Muscle of back (tissue), 11 donors: ENCODE data around the gene ZNF408. TPM values are rescaled to one million over a fixed set of nuclear protein-coding genes. Genes with fewer than 3 reads are reported as not detected.
A peak's percentile ranks its signal among the peaks of the same experiment; 100 is the strongest.

Source experiments
- DNase-seq, 3 donors: peaks; one replicate each; pipeline versions ENCODE4 v3.0.0 to v3.0.0-alpha.2; 2013
- polyA plus RNA-seq, 10 donors: library from polyadenylated mRNA; unstranded; fragments of 120-200 nt; gene quantifications; one replicate each; pipeline ENCODE4 v1.2.1, GENCODE V29; 2013; ENCODE audit not compliant: insufficient read length in 10 of 10

Gene ZNF408
- polyA plus RNA-seq, 10 donors = 5.4 to 14.6 (median 6.9) TPM

GRCh38 chr11:46725338-46726205 is 24.7 kb downstream of the ZNF408 start:
- no peak for DNase-seq

DNA sequence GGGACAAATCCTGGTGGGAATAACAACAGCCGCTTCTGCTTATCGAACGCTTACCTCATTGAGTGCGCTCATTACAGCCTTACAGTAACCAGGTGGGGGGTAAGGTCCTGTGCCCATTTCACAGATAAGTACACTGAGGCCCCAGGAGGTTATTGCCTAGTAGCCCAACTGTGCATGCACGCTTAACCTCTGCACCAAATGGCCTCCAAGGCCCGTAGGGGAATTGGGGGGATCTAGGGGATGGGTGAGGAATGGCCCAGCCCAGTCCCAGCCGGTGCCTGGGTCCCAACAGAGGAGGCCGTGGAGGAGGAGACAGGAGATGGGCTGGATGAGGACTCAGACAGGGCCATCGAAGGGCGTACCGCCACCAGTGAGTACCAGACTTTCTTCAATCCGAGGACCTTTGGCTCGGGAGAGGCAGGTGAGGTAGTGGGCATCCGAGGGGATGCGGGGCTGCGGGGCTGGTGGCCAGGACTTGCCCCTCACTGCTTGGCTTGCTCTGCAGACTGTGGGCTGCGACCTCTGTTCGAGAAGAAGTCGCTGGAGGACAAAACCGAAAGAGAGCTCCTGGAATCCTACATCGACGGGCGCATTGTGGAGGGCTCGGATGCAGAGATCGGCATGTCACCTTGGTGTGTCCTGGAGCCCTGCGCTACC is 25.5 kb downstream of the ZNF408 start:
- no peak for DNase-seq

- DNase-seq = no peak
Measured at GRCh38 chr11:46727952-46728658, 27.3 kb downstream of the ZNF408 start.

GRCh38 chr11:46728659-46729040 is 27.8 kb downstream of the ZNF408 start:
- DNase-seq = no peak

GRCh38 chr11:46729110-46730027 is 28.5 kb downstream of the ZNF408 start:
- DNase-seq = no peak

GRCh38 chr11:46731545-46731944 is 30.7 kb downstream of the ZNF408 start:
- DNase-seq = no peak

DNA sequence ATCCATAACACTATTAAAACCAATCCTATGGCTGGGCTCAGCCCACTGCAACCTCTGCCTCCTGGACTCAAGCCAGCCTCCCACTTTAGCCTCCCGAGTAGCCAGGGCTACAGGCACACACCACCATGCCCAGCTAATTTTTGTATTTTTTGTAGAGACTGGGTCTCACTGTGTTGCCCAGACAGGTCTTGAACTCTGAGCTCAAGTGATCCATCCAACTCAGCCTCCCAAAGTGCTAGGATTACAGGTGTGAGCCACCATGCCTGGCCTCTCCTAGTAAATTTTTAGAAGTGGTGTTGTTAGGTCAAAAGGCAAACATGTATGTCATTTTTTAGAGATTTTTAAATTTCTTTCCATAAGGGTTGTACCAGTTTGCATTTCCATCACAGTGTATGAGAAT is 32.4 kb downstream of the ZNF408 start:
- DNase-seq = no peak

DNA sequence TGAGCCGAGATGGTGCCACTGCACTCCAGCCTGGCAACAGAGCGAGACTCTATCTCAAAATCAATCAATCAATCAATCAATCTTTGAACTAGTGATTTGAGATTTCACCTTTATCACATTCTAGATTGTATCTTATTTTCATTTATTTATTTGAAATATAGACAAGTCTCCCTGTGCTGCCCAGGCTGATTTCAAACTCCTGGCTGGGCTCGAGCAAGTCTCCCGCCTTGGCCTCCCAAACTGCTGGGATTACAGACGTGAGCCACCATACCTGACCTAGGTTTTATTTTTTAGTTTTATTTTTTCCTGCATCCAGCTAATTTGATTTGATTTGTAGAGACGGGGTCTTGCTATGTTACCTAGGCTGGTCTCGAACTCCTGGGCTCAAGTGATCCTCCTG is 35.3 kb downstream of the ZNF408 start:
- DNase-seq = no peak

- no peak for DNase-seq
Measured at GRCh38 chr11:46736615-46737014, 35.8 kb downstream of the ZNF408 start.

GRCh38 chr11:46737699-46738098 is 36.9 kb downstream of the ZNF408 start:
- DNase-seq = no peak

DNA sequence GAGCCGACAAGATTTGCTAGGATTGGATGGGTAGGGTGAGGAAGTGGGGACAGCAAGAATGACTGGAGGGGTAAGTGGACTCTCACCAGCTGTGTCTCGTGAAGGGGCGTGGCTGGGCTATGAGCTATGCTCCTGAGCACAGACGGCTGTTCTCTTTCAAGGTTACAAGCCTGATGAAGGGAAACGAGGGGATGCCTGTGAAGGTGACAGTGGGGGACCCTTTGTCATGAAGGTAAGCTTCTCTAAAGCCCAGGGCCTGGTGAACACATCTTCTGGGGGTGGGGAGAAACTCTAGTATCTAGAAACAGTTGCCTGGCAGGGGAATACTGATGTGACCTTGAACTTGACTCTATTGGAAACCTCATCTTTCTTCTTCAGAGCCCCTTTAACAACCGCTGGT is 38.1 kb downstream of the ZNF408 start:
- no peak for DNase-seq

DNA sequence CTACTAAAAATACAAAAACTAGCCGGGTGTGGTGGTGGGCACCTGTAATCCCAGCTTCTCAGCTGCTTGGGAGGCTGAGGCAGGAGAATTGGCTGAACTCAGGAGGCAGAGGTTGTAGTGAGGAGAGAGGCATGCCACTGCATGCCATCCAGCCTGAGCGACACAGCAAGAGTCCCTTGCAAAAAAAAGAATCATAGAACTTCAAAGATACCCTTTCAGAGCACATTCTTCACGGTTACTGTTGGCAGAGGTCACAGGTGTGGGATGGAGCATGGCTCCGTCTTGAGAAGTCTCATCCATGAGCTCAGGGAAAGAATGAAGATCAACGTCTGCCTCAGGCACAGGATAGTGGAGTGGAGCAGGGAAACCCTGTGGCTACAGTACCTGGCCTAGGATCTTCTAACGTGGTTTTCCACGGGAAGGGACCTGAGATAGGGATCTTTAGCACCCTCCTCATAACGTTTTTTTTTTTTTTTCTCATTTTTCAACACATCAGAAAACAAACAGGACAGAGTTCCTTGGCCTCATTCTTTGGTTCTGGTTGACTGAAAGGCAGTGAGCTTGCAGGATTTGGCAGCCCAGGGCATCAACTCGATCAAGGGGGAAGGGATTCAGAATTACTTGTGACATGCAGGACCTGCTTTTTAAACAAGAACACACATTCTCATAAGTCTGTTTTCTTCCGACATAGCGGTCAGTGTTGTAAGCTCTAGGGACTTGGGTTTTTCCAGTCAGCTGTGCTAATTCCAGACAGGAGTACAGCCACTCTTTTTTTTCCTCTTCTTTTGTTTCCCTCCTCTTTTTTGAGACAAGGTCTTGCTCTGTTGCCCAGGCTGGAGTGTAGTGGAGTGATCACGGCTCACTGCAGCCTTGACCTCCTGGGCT is 41.0 kb downstream of the ZNF408 start:
- DNase-seq = peak in 1 of 3 donors; percentile 14

DNA sequence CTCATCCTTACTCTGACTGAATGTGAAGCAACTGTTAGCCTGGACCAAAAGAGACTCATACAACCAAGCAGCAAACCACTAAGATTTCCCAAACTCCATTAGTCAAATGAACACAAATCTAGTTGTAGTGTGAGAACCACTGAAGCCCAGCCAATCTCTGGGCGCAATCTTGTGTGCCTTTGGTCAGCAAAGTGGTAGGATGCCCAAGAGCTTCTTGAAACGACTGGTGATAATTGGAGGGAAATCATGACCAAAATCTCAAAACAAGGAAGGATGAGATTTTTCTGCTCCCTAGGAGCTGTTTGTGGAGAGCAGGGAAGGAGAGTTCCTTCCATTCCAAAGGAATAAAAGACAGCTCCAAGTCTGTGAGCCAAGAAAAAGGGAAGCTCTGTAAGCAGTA is 42.2 kb downstream of the ZNF408 start:
- DNase-seq = no peak

DNA sequence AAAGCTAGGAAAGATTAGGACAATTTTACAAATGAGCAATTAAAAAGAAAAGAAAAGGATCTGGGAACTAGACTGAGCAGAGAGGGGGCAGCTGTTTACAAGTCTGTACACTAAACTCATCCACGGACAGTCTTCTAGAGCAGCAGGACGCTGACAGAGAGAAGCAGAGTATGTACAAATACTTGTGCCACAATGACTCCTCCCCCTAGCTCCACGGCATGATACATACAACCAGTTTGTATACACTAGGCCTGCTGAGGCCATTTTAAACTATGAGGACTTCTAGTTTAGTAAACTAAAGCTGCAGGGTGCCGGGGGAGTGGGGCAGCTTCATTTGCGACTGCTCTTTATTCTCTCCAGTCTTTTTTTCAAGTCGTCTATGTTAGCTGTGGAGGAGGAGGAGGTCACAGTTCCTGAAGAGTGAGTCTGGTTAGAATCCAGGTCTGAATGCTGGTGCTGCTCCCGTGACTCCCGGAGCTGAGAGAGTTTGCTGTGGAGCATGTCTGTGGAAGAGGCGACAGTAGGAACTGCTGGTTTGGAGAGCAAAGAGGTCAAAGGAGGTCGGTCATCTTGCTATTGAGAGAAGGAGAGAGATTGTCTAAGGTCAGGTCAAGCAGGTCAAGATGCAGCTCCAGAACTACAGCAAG is 43.0 kb downstream of the ZNF408 start:
- no peak for DNase-seq

- DNase-seq = no peak
Measured at GRCh38 chr11:46745328-46745727, 44.5 kb downstream of the ZNF408 start.

- DNase-seq = no peak
Measured at GRCh38 chr11:46745995-46746394, 45.2 kb downstream of the ZNF408 start.

DNA sequence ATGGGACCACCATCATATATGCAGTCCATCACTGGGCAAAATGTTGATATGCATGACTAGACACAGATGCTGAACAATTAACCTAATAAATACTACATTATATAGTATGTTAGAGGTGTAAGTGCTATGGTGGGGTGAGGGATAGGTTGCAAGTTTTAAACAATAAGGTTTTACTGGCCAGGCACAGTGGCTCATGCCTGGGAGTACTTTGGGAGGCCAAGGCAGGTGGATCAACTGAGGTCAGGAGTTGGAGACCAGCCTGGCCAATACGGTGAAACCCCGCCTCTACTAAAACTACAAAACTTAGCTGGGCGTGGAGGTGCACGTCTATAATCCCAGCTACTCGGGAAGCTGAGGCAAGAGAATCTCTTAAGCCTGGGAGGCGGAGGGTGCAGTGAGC is 46.3 kb downstream of the ZNF408 start:
- DNase-seq = no peak
